A549 (cell line): ENCODE results near the gene PPIE.

ENCODE experiments used
- BHLHE40 ChIP-seq: IDR thresholded peaks from 2 replicates; pipeline ENCODE4 v1.6.1; 2012; ENCODE audit warnings: low read depth, low read length, inconsistent platforms
- CBX2 ChIP-seq: fragments of 200-600 bp; sonication (generic); IDR thresholded peaks from 2 replicates; pipeline ENCODE4 v1.6.1; 2016; ENCODE audit warnings: low read depth, mild to moderate bottlenecking, borderline replicate concordance
- EP300 ChIP-seq, 2 experiments: fragments of >200 bp; sonication (Bioruptor Twin); formaldehyde crosslinking; IDR thresholded peaks; 2 replicates in 1 of 2; 3 replicates in 1 of 2; pipeline ENCODE4 v1.6.1; 2016 to 2017
- FOSL2 ChIP-seq, 2 experiments: fragments of 450-650 bp in 1 of 2; fragments of >200 bp in 1 of 2; sonication (Bioruptor Twin) in 1 of 2; formaldehyde crosslinking; IDR thresholded peaks; 2 replicates each; pipeline versions ENCODE4 v1.5.0 to v1.6.1; 2016 to 2020; ENCODE audit warnings: mild to moderate bottlenecking in 1 of 2, moderate library complexity in 1 of 2
- KDM1A ChIP-seq: fragments of 200-600 bp; sonication (generic); IDR thresholded peaks from 2 replicates; pipeline ENCODE4 v1.6.1; 2016; ENCODE audit warnings: low read depth, mild to moderate bottlenecking
- MYC ChIP-seq: IDR thresholded peaks from 2 replicates; pipeline ENCODE4 v1.6.1; 2012; ENCODE audit warnings: mild to moderate bottlenecking, inconsistent platforms, low read length, improper control_type of control experiment, borderline replicate concordance
- POLR2A ChIP-seq: IDR thresholded peaks from 2 replicates; pipeline ENCODE4 v1.6.1; 2012; ENCODE audit warnings: mild to moderate bottlenecking, low read length
- ZFP36 ChIP-seq: fragments of 450-650 bp; IDR thresholded peaks from 2 replicates; pipeline ENCODE4 v1.6.1; 2014; ENCODE audit warnings: borderline replicate concordance; ENCODE audit not compliant: partially characterized antibody
- TF ChIP-seq, protein P1 (sequence below): fragments of >200 bp; sonication (Bioruptor Twin); formaldehyde crosslinking; IDR thresholded peaks from 3 replicates; pipeline ENCODE4 v1.5.1; 2016
- TF ChIP-seq, protein P2 (sequence below): IDR thresholded peaks from 2 replicates; pipeline ENCODE4 v1.6.1; 2012
- TF ChIP-seq, protein P3 (sequence below): fragments of 150-350 bp; IDR thresholded peaks from 2 replicates; pipeline ENCODE4 v1.6.1; 2014; ENCODE audit warnings: low read depth, mild to moderate bottlenecking, low read length
- TF ChIP-seq, protein P4 (sequence below): fragments of 200-600 bp; sonication (generic); IDR thresholded peaks from 2 replicates; pipeline ENCODE4 v1.6.1; 2016; ENCODE audit warnings: antibody characterized with exemption, mild to moderate bottlenecking, moderate library complexity

DNA sequence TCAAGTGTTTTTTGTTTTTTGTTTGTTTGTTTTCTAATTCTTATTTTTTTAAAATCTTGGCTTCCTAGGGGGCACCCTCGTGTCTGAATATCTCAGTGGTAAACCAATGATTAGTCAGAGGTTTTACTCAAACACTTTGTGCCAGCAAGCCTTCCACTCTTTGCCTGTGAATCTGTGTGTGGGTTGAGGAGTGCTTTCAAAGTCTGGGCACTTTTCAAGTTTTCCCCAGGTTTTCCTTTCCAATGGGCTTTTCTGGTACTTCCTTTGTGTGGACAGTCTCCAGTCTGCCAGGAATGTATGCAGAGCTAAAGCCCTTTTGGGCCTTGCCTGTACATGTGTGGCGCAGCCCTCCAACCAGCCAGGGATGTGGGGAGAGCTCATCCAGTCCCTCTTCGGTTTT lies 9.7 kb upstream of the PPIE start:
- TF ChIP-seq POLR2A (no peak), ZFP36 (no peak), CBX2 (no peak), MYC (no peak), FOSL2 (IDR thresholded peaks at IDR 0.05) (no peak), FOSL2 (CRISPR knock-in tag; IDR thresholded peaks at IDR 0.05) (no peak), EP300 (IDR thresholded peaks at IDR 0.05) (no peak), BHLHE40 (no peak), KDM1A (no peak)
- TF ChIP-seq, protein P1, sequence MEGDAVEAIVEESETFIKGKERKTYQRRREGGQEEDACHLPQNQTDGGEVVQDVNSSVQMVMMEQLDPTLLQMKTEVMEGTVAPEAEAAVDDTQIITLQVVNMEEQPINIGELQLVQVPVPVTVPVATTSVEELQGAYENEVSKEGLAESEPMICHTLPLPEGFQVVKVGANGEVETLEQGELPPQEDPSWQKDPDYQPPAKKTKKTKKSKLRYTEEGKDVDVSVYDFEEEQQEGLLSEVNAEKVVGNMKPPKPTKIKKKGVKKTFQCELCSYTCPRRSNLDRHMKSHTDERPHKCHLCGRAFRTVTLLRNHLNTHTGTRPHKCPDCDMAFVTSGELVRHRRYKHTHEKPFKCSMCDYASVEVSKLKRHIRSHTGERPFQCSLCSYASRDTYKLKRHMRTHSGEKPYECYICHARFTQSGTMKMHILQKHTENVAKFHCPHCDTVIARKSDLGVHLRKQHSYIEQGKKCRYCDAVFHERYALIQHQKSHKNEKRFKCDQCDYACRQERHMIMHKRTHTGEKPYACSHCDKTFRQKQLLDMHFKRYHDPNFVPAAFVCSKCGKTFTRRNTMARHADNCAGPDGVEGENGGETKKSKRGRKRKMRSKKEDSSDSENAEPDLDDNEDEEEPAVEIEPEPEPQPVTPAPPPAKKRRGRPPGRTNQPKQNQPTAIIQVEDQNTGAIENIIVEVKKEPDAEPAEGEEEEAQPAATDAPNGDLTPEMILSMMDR: no peak
- TF ChIP-seq, protein P2, sequence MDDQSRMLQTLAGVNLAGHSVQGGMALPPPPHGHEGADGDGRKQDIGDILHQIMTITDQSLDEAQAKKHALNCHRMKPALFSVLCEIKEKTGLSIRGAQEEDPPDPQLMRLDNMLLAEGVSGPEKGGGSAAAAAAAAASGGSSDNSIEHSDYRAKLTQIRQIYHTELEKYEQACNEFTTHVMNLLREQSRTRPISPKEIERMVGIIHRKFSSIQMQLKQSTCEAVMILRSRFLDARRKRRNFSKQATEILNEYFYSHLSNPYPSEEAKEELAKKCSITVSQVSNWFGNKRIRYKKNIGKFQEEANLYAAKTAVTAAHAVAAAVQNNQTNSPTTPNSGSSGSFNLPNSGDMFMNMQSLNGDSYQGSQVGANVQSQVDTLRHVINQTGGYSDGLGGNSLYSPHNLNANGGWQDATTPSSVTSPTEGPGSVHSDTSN: no peak
- TF ChIP-seq, protein P3, sequence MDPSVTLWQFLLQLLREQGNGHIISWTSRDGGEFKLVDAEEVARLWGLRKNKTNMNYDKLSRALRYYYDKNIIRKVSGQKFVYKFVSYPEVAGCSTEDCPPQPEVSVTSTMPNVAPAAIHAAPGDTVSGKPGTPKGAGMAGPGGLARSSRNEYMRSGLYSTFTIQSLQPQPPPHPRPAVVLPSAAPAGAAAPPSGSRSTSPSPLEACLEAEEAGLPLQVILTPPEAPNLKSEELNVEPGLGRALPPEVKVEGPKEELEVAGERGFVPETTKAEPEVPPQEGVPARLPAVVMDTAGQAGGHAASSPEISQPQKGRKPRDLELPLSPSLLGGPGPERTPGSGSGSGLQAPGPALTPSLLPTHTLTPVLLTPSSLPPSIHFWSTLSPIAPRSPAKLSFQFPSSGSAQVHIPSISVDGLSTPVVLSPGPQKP: no peak
- TF ChIP-seq, protein P4, sequence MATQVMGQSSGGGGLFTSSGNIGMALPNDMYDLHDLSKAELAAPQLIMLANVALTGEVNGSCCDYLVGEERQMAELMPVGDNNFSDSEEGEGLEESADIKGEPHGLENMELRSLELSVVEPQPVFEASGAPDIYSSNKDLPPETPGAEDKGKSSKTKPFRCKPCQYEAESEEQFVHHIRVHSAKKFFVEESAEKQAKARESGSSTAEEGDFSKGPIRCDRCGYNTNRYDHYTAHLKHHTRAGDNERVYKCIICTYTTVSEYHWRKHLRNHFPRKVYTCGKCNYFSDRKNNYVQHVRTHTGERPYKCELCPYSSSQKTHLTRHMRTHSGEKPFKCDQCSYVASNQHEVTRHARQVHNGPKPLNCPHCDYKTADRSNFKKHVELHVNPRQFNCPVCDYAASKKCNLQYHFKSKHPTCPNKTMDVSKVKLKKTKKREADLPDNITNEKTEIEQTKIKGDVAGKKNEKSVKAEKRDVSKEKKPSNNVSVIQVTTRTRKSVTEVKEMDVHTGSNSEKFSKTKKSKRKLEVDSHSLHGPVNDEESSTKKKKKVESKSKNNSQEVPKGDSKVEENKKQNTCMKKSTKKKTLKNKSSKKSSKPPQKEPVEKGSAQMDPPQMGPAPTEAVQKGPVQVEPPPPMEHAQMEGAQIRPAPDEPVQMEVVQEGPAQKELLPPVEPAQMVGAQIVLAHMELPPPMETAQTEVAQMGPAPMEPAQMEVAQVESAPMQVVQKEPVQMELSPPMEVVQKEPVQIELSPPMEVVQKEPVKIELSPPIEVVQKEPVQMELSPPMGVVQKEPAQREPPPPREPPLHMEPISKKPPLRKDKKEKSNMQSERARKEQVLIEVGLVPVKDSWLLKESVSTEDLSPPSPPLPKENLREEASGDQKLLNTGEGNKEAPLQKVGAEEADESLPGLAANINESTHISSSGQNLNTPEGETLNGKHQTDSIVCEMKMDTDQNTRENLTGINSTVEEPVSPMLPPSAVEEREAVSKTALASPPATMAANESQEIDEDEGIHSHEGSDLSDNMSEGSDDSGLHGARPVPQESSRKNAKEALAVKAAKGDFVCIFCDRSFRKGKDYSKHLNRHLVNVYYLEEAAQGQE: no peak
